ENCODE results near the gene SNTN.
"Not testable (repeated sequence)": the region's sequence is repeated elsewhere in the genome, so short reads cannot be mapped to it uniquely, and the experiment has no call there.

SNTN gene

GRCh38 chr3:63652066-63652725, at the start of gene SNTN:
TSS of gene SNTN (plus strand) at chr3:63652675. CDS start at chr3:63652688, 13 bp downstream.
- DNase-seq = no peak

- DNase-seq = no peak
Observed at GRCh38 chr3:63607716-63608115, 44.8 kb upstream of the SNTN start.

GRCh38 chr3:63609408-63609807, 43.1 kb upstream of the SNTN start:
- no peak for DNase-seq

- DNase-seq = no peak
Observed at GRCh38 chr3:63609834-63610233, 42.6 kb upstream of the SNTN start.

- no peak for DNase-seq
Observed at GRCh38 chr3:63611382-63611781, 41.1 kb upstream of the SNTN start.

- DNase-seq = no peak
Observed at GRCh38 chr3:63613561-63613960, 38.9 kb upstream of the SNTN start.

- DNase-seq = no peak
Observed at GRCh38 chr3:63617391-63617790, 35.1 kb upstream of the SNTN start.

GRCh38 chr3:63624941-63625560, 27.4 kb upstream of the SNTN start:
- DNase-seq = no peak

GRCh38 chr3:63631670-63632069, 20.8 kb upstream of the SNTN start:
- no peak for DNase-seq

GRCh38 chr3:63635186-63635585, 17.3 kb upstream of the SNTN start:
- DNase-seq = no peak

GRCh38 chr3:63639806-63640205, 12.7 kb upstream of the SNTN start:
- no peak for DNase-seq

GRCh38 chr3:63642488-63642887, 10.0 kb upstream of the SNTN start:
- no peak for DNase-seq

GRCh38 chr3:63644212-63644797, 8.2 kb upstream of the SNTN start:
- no peak for DNase-seq

- DNase-seq = not testable (repeated sequence)
Observed at GRCh38 chr3:63644928-63645781, 7.3 kb upstream of the SNTN start.

GRCh38 chr3:63654211-63654610, 1.7 kb downstream of the SNTN start:
- no peak for DNase-seq

- DNase-seq = no peak
Observed at GRCh38 chr3:63654931-63655330, 2.5 kb downstream of the SNTN start.

- no peak for DNase-seq
Observed at GRCh38 chr3:63655519-63655918, 3.0 kb downstream of the SNTN start.

- DNase-seq = no peak
Observed at GRCh38 chr3:63656786-63657185, 4.3 kb downstream of the SNTN start.

GRCh38 chr3:63661242-63661641, 8.8 kb downstream of the SNTN start:
- no peak for DNase-seq

GRCh38 chr3:63662011-63662410, 9.5 kb downstream of the SNTN start:
- DNase-seq = no peak

GRCh38 chr3:63662500-63662899, 10.0 kb downstream of the SNTN start:
- DNase-seq = no peak

- DNase-seq = no peak
Observed at GRCh38 chr3:63670544-63670943, 18.1 kb downstream of the SNTN start.

- no peak for DNase-seq
Observed at GRCh38 chr3:63673111-63673510, 20.6 kb downstream of the SNTN start.

- DNase-seq = no peak
Observed at GRCh38 chr3:63674586-63674985, 22.1 kb downstream of the SNTN start.
